ENCODE results near the gene NUP153.

- TF ChIP-seq GATA2 (IDR thresholded peaks at IDR 0.05; ENCODE audit: low read depth, low read length) (no peak), GATA3 (IDR thresholded peaks at IDR 0.05; ENCODE audit: low read depth, low read length) (no peak)
These were observed 122.9 kb downstream of the NUP153 start for GRCh38 chr6:17583811-17584210.
